ENCODE measurements around the gene TRAPPC1. TPM values are rescaled to one million over a fixed set of nuclear protein-coding genes. Genes with fewer than 3 reads are reported as not detected.

The TRAPPC1 gene
- total and polyA plus RNA-seq, 2 of the 8 experiments (the other 6 are each of a cell fraction or from before 2014, with no cell fraction given) = 114 to 170 TPM

GRCh38 chr17:7916385-7916682 is 15.4 kb downstream of the TRAPPC1 start:
- Histone ChIP-seq H3K4ac (replicated peaks; ENCODE audit: insufficient read length, low read depth, low read length) (no peak overlapping the region), H4K91ac (replicated peaks; ENCODE audit: insufficient read length, low read length) (no peak overlapping the region), H2BK12ac (ENCODE audit: low read depth, low read length) (no peak overlapping the region), H3K14ac (ENCODE audit: insufficient read length) (no peak overlapping the region), H3K4me3 (ENCODE audit: extremely low read depth in 1 of 4, insufficient read depth in 2 of 4, low read depth in 3 of 4, low read length in 4 of 4) (peak overlapping the region; percentile 24 to 53 (median 34)), H2BK120ac (replicated peaks; ENCODE audit: low read depth, low read length) (no peak overlapping the region), H2BK15ac (ENCODE audit: low read length) (no peak overlapping the region), H3K23ac (ENCODE audit: insufficient read length) (no peak overlapping the region), H3K9me3 (ENCODE audit: insufficient read depth in 2 of 2, low read depth in 1 of 2, low read length in 1 of 2) (no peaks in the 10 kb centered on the region), H2BK5ac (ENCODE audit: low read depth, low read length) (no peak overlapping the region), H2BK20ac (ENCODE audit: low read length) (no peak overlapping the region), H4K20me1 (replicated peaks in 1 of 2; ENCODE audit: control insufficient read depth in 1 of 2, insufficient read depth in 2 of 2, low read length in 2 of 2) (peaks cover 0 to 2% of the 10 kb centered on the region in 2 experiments), H3K4me2 (ENCODE audit: insufficient read depth in 1 of 2, low read depth in 2 of 2, low read length in 2 of 2) (peak overlapping the region; percentile 85 to 88), H3K18ac (ENCODE audit: extremely low read depth, low read length) (no peak overlapping the region), H2AK5ac (ENCODE audit: low read depth, low read length) (no peak overlapping the region), H3K23me2 (ENCODE audit: low read depth, low read length) (peaks cover 7% of the 10 kb centered on the region), H3K56ac (replicated peaks; ENCODE audit: insufficient read length, low read depth, low read length) (no peak overlapping the region), H4K8ac (ENCODE audit: extremely low read depth, insufficient read depth, low read length) (no peak overlapping the region; the same call in 1 of the 2 replicates), H3K36me3 (ENCODE audit: control insufficient read depth in 2 of 4, insufficient read depth in 4 of 4, low read length in 3 of 4) (no peaks in the 10 kb centered on the region), H3K4me1 (replicated peaks in 1 of 4; ENCODE audit: control insufficient read depth in 3 of 4, insufficient read depth in 4 of 4, low read length in 3 of 4) (peaks cover 0 to 6% (median 6%) of the 10 kb centered on the region in 4 experiments; a peak in 5 of 7 replicates), H3K79me1 (ENCODE audit: low read depth, low read length) (no peaks in the 10 kb centered on the region), H2AFZ (ENCODE audit: low read length) (no peak overlapping the region), H3K79me2 (ENCODE audit: control insufficient read depth in 1 of 2, insufficient read depth in 2 of 2, low read length in 2 of 2) (no peaks in the 10 kb centered on the region), H4K5ac (ENCODE audit: insufficient read length, low read depth, low read length) (peak overlapping the region; percentile 5), H3K27ac (ENCODE audit: low read depth, low read length) (no peak overlapping the region), H3K9ac (replicated peaks in 1 of 4; ENCODE audit: extremely low read depth in 1 of 4, low read depth in 3 of 4, low read length in 3 of 4) (no peak overlapping the region), H3K27me3 (replicated peaks in 1 of 4; ENCODE audit: control insufficient read depth in 3 of 4, extremely low read depth in 1 of 4, insufficient read depth in 3 of 4, low read length in 3 of 4) (peaks cover 10 to 30% (median 27%) of the 10 kb centered on the region in 4 experiments)
- WGBS, 2 experiments (ENCODE audit: extremely low coverage in 1 of 2, insufficient coverage in 1 of 2, insufficient read length in 1 of 2, insufficient replicate concordance in 2 of 2, low coverage in 1 of 2, low lambda C conversion rate in 2 of 2, missing lambda C conversion rate in 1 of 2) = 62% methylated on average over 9 of the region's 15 CpGs; no CpG with 5 or more reads in 1 of the 2 experiments
- ChIA-PET POLR2A (ENCODE audit: partially characterized antibody) (interaction anchor here (0.7 to 2.0 kb wide), 6 partner anchors 10 to 125 kb away, joined by 3 to 9 read pairs (median 4); partner anchors contain the start of genes CNTROB and TRAPPC1), CTCF (ENCODE audit: partially characterized antibody) (interaction anchor here (0.9 to 6.9 kb wide), 11 partner anchors 13 to 176 kb away, joined by 3 to 64 read pairs (median 4); partner anchors contain the start of genes CNTROB, KCNAB3 and KDM6B)
- DNase-seq (ENCODE audit: low read depth in 1 of 2, low spot score in 2 of 2) = no peak
- no peak for FAIRE-seq
- TF ChIP-seq, protein P1, sequence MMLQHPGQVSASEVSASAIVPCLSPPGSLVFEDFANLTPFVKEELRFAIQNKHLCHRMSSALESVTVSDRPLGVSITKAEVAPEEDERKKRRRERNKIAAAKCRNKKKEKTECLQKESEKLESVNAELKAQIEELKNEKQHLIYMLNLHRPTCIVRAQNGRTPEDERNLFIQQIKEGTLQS (IDR thresholded peaks at IDR 0.05; ENCODE audit: insufficient read depth, low read depth, low read length) = no peak
- TF ChIP-seq KDM1A (IDR thresholded peaks at IDR 0.05; ENCODE audit: borderline replicate concordance, low read length) = no peak
- TF ChIP-seq BCL11A (IDR thresholded peaks at IDR 0.05; ENCODE audit: low read depth in 2 of 2, low read length in 2 of 2) = no peak
- no peak for TF ChIP-seq POLR2A (IDR thresholded peaks at IDR 0.05; ENCODE audit: control extremely low read depth in 1 of 2, low read depth in 2 of 2, low read length in 2 of 2)
- TF ChIP-seq, protein P2, sequence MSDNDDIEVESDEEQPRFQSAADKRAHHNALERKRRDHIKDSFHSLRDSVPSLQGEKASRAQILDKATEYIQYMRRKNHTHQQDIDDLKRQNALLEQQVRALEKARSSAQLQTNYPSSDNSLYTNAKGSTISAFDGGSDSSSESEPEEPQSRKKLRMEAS (IDR thresholded peaks at IDR 0.05) = peak; percentile 1
- no peak for TF ChIP-seq BRCA1 (IDR thresholded peaks at IDR 0.05; ENCODE audit: low read depth, low read length)
- no peak for TF ChIP-seq EP300 (IDR thresholded peaks at IDR 0.05; ENCODE audit: borderline replicate concordance in 1 of 2, low read depth in 2 of 2, low read length in 2 of 2)
- TF ChIP-seq, protein P3, sequence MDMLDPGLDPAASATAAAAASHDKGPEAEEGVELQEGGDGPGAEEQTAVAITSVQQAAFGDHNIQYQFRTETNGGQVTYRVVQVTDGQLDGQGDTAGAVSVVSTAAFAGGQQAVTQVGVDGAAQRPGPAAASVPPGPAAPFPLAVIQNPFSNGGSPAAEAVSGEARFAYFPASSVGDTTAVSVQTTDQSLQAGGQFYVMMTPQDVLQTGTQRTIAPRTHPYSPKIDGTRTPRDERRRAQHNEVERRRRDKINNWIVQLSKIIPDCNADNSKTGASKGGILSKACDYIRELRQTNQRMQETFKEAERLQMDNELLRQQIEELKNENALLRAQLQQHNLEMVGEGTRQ (IDR thresholded peaks at IDR 0.05; ENCODE audit: low read length) = no peak
- TF ChIP-seq TEAD4 (IDR thresholded peaks at IDR 0.05; ENCODE audit: low read depth, low read length) = no peak
- peak; percentile 47 for TF ChIP-seq EZH2 (IDR thresholded peaks at IDR 0.05; ENCODE audit: low read depth, low read length, severe bottlenecking)
- TF ChIP-seq SP4 (IDR thresholded peaks at IDR 0.05; ENCODE audit: low read length) = no peak
